Thyroid gland (tissue), 4 donors: ENCODE data around the gene GUCY1B1.

Experiments used
- CTCF ChIP-seq, 6 experiments: fragments of 200-600 bp in 3 of 6; fragments of 450-650 bp in 3 of 6; sonication (generic) in 3 of 6; IDR thresholded peaks; one replicate each; pipeline ENCODE4 v1.5.1; 2016 to 2019; ENCODE audit warnings: antibody characterized with exemption in 6 of 6, mild to moderate bottlenecking in 2 of 6, inconsistent platforms in 1 of 6, moderate library complexity in 1 of 6
- POLR2A ChIP-seq, 2 donors: fragments of 450-650 bp; IDR thresholded peaks; one replicate each; pipeline ENCODE4 v1.6.1; 2017; ENCODE audit warnings: antibody characterized with exemption in 2 of 2, mild to moderate bottlenecking in 2 of 2, moderate library complexity in 1 of 2

- TF ChIP-seq CTCF (IDR thresholded peaks at IDR 0.05) (no peak), POLR2A (IDR thresholded peaks at IDR 0.05) (no peak)
These were observed 10.3 kb downstream of the GUCY1B1 start for GRCh38 chr4:155769090-155769489.
